Glomerular visceral epithelial cell (primary cell): ENCODE results near the gene PROSER2.

Source experiments
- DNase-seq: peaks from one replicate; pipeline ENCODE4 v3.0.0-alpha.2; 2016; ENCODE audit errors: extremely low spot score

The PROSER2 gene

GRCh38 chr10:11908536-11908935 is 85.4 kb downstream of the PROSER2 start:
- DNase-seq, result no peak

- DNase-seq, result no peak
Measured at GRCh38 chr10:11908991-11909390, 85.8 kb downstream of the PROSER2 start.

GRCh38 chr10:11909618-11910017 is 86.5 kb downstream of the PROSER2 start:
- DNase-seq, result no peak

- no peak for DNase-seq
Measured at GRCh38 chr10:11910102-11910501, 86.9 kb downstream of the PROSER2 start.

GRCh38 chr10:11913079-11913641 is 90.0 kb downstream of the PROSER2 start:
- no peak for DNase-seq

- DNase-seq, result no peak
Measured at GRCh38 chr10:11918384-11918783, 95.2 kb downstream of the PROSER2 start.

- no peak for DNase-seq
Measured at GRCh38 chr10:11919271-11919670, 96.1 kb downstream of the PROSER2 start.
